ENCODE data around the gene SULT1C2.
"Not testable (repeated sequence)": the region's sequence is repeated elsewhere in the genome, so short reads cannot be mapped to it uniquely, and the experiment has no call there.

SULT1C2 gene

DNA sequence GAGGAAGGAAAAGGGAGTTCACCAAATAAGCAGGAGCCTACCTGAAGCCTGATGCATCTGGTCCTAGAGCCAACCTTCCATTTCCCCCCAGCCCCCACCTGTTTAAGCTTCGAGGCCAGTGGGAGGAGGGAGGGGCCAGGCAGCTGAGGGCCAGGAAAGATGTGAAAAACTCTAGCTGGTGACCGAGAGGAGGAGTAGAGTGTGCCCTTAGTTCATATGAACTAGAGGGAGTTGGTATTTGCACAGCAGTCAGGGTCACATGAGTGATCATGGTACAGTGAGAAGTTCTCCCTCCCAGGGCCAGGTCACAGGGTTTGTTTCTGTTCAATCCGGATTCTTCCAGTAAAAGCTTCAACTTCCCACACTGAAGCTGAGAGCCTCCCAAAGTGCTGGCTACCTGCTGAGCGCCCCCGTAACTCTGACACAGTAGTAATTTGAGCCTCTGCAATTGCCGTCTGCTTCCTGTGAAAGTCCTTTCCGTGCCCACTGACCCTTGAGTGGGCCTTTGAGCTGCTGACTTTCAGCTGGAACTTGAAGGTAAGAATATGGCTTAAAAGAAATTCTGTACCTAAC is at the start of gene SULT1C2:
TSS of gene SULT1C2 (plus strand) at position 362 of the 573 bp plus-strand sequence. CDS start 4,773 bp downstream, outside the sequence.
- DNase-seq (ENCODE audit: low spot score), result no peak

DNA sequence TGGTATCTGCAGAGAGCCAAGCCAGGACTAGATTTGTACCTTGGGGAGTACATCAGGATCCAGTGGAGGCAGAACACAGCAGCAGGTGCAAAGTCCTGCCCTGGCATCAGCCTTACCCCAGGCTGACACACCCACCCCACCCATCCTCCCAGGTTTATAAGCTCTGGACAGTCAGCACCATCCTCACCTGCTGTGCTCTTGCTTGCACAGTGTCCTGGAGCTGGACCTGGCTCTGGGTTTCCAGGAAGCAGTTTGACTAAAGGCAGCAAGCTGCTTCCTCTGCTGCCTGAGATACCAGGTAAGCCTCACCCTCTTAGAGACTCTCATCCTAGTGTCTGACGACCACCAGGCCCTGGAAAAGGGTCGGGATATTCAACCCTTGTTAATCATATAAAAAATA is 48.9 kb upstream of the SULT1C2 start, which contains the start of gene SULT1C3:
TSS of gene SULT1C3 (plus strand) at position 183 of the 400 bp plus-strand sequence. CDS start 7,227 bp downstream, outside the sequence.
- no peak for DNase-seq (ENCODE audit: low spot score)

GRCh38 chr2:108240966-108241365 is 47.7 kb upstream of the SULT1C2 start:
- DNase-seq (ENCODE audit: low spot score), result no peak

GRCh38 chr2:108243566-108243965 is 45.1 kb upstream of the SULT1C2 start:
- no peak for DNase-seq (ENCODE audit: low spot score)

DNA sequence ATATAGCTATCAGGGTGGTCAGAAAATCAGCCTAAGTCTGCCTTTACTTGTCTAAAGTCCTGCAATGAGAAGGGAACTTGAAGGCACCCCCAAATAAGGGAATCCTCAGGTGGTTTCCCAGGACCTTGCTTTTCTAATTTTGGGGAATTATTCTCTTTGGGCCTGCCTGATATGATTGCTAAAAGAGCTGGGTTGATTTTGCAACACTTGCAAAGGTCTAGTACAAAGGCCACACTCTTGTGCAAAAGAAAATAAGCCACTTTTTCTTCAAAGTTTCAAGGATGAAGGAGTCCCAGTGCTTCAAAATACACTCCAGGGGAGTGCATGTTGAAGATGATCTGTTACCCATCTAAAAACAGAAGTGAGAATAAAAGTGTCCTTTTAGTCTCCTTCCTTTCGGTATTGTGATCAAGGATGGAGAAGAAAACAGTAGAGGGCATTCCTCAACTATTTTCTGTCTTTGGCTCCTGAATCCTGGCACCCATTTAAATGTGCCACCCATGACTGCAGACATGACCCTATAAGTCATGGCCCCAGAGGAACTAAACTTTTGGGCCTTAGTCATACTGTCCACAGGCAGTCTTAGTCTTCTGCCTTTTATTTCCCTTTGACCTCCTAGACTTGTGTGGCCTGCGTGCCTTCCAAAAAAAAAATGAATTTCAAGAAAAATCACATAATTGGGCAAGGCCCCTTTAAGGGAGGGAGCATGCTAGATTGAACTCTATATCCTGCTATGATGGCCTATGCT is 43.9 kb upstream of the SULT1C2 start:
- no peak for DNase-seq (ENCODE audit: low spot score)

- DNase-seq (ENCODE audit: low spot score), result no peak
Measured at GRCh38 chr2:108253106-108253505, 35.6 kb upstream of the SULT1C2 start.

DNA sequence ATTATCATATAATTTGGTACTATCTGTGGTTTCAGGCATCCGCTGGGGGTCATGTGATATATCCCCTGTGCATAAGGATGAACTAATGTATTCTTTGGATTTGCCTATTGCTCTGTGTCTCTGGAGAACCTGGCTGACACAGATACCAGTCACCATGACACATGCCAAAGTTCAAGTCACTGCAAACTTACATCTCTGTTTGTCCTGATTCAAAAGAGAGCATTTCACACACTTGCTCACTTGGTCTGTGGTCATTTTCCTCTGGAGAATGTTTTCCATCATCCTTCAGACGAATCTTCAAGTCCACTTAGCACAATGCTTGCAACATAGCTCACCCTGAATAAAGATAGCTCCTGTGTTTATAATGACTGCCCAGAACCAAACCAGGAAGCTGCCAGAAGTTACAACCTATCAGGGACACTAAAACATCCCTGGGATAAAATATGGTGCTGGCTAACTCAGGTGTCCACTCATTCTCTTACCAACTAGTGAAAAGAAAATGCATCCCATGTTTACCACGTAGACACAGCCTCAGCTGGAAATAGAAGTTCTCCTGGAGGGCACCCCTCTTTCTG is 30.9 kb upstream of the SULT1C2 start:
- DNase-seq (ENCODE audit: low spot score), result no peak

DNA sequence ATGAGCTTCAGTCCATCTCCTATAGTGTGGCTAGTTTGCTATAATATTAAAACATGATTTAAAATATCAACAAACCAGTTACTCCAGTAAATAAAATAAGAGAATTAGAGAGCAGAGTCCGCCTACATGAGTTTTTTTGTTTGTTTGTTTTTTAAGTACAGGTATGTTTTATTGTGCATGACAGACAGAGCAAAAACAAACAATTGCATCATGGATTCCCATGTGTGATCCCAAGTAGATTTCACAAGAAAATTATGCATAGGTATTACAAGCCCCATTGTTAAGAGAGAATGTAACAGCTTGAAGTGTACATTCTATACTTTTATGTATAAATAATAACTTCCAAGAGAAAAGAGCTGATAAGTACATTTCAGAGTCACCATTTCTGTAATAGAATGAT is 27.9 kb upstream of the SULT1C2 start:
- no peak for DNase-seq (ENCODE audit: low spot score)

DNA sequence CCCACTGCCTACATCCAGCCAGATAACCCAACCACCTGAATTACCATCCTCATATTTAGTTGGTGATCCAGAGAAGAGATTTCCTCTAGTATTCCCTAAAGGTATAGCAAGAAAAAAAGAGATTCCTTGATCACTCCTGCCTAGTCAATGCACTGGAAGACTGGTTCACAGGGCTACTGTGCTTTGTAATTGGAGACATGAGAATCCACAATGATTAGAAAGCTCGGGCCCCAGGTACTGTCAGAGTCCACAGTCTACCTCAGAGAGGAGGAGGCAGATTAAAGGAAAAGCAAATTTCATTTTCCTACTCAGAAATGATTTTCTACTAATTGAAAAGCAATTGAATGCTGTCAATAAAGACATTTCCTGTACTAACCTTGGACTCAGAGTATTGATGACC is 26.7 kb upstream of the SULT1C2 start:
- no peak for DNase-seq (ENCODE audit: low spot score)

GRCh38 chr2:108263401-108263800 is 25.3 kb upstream of the SULT1C2 start:
- no peak for DNase-seq (ENCODE audit: low spot score)

DNA sequence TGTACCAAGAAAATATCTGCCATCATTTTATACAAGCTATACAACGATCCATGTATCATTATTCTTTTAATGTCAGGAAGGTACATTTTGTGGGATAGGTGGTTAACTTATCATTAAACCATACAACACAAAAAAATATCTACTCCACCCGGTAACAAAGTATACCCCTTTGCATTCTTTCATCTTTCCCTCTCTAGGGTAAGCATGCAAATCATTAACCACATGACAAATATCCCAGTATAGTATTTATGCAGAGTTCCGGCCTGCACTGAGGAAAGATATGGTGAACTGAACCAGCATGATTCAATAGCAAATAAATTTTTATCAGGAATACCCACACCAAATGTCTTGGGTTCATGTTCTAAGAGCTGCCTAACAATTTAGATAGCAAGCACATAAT is 22.5 kb upstream of the SULT1C2 start:
- DNase-seq (ENCODE audit: low spot score), result no peak

- DNase-seq (ENCODE audit: low spot score), result peak; percentile 54
Measured at GRCh38 chr2:108267101-108267500, 21.6 kb upstream of the SULT1C2 start.

- peak; percentile 67 for DNase-seq (ENCODE audit: low spot score)
Measured at GRCh38 chr2:108268001-108268400, 20.7 kb upstream of the SULT1C2 start.

DNA sequence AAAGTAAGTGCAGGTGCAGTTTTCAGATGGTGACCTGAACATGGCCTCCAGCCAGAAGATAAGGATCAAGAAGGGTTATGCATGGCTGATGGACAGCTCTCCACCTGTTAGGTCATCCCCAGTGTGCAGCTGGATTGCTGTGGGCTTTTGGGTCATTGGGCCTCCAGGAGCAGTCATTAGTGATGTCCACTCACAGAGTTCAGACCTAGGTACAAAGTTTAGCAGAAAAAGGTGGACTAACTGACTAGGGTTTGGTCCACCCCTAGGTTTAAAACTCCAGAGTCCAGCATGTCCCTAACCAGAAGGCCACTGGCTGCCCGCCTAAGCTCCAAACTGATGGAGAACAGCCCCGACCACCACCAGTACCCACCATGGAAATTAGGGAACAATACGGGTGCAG is 18.3 kb upstream of the SULT1C2 start:
- no peak for DNase-seq (ENCODE audit: low spot score)

- DNase-seq (ENCODE audit: low spot score), result no peak
Measured at GRCh38 chr2:108270768-108271506, 17.8 kb upstream of the SULT1C2 start.

DNA sequence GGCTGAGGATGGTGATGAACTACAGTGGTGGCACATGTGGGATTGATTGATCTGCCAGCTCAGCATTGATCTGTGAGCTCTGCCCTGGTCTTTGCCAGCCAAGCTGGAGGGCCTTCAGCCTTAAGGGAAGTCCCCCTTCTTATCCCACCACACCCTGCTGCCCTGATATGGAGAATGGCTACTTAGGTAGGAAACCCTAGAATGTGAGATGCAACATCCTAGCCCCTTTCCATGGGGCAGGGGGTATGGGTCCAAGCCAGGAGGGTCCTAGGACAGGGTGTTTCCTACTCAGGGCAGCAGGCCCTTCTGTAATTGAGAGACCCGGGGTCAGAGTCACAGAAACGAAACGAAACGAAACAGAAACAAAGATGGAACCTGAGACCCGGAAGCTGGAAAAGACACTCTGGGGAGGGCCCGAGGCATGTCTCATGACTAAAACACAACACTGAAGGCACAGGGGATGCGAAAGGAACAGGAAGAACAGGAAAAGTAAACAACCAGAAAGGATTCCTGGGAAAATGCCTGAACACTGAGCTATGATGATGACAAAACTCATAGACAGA is 16.9 kb upstream of the SULT1C2 start:
- DNase-seq (ENCODE audit: low spot score), result no peak

DNA sequence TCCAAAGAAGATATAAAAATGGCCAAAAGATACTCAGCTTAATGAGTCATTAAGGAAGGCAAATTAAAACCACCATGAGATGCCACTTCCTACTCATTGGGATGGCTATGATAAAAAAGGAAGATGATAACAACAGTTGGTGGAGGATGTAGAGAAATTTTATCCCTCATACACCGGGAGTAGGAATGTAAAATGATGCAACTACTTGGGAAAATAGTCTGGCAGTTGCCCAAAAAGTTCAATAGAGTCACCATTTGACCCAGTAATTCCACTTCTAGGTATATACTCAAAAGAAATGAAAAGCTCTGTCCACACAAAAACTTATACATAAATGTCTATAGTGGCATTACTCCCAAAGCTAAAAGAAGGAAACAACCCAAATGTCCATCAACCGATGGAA is 10.1 kb upstream of the SULT1C2 start:
- no peak for DNase-seq (ENCODE audit: low spot score)

DNA sequence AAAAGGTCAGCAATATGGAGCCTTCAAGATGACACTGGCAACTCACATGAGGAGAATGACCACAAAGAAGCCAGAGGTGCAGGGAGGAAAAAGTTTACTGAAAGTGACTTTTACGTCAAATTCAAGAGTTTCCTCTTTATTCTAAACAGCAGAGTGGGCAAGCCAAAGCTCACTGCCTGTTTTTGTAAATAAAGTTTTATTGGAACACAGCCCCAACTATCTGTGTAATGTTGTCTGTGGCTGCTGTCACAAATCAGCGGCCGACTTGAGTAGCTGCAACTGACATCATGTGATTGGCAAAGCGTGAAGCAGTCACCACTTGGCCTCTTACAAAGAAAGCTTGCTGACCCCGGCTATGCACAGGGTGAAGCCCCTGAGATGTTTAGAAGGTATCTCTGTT is 9.2 kb upstream of the SULT1C2 start:
- DNase-seq (ENCODE audit: low spot score), result no peak

DNA sequence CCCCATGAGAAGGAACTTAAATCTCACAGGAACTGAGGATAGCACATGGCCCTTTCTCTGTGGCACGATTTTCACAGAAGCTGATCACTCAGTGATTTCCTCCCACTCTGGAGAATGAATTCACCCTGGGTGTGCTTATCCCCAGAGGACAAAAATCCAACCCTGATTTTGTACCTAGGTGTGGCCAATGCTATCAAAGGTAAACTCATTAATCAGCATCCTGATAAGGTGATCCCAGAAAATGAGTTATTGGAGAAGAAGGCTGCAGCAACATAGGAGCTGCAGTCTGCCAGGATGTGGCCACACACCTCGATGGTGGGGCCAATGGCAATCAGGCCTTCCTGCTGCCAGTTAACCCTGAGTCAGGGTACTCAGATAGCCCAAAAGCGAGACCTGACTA is 8.2 kb upstream of the SULT1C2 start:
- no peak for DNase-seq (ENCODE audit: low spot score)

DNA sequence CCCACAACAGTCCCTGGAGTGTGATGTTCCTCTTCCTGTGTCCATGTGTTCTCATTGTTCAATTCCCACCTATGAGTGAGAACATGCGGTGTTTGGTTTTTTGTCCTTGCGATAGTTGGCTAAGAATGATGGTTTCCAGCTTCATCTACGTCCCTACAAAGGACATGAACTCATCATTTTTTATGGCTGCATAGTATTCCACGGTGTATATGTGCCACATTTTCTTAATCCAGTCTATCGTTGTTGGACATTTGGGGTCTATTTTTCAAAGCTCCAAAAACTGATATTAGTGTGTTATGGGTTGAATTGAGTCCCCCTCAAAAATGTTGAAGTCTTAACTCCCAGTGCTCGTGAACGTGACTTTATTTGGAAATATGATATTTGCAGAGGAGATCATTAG is 4.1 kb upstream of the SULT1C2 start:
- DNase-seq (ENCODE audit: low spot score), result not testable (repeated sequence)

- no peak for DNase-seq (ENCODE audit: low spot score)
Measured at GRCh38 chr2:108285616-108286015, 3.1 kb upstream of the SULT1C2 start.

- no peak for DNase-seq (ENCODE audit: low spot score)
Measured at GRCh38 chr2:108287169-108287568, 1.5 kb upstream of the SULT1C2 start.
